GM12878 (cell line): Measurements from ENCODE around the gene INSC. TPM values are rescaled to one million over a fixed set of nuclear protein-coding genes. Genes with fewer than 3 reads are reported as not detected.

Experiments
- ATAC-seq: fragments of 200-7000 bp; cut with Tn5 transposase; 3 replicates; pipeline ENCODE4 v1.9.1; 2020; ENCODE audit warnings: mild to moderate bottlenecking, moderate library complexity
- BruUV-seq: library from RNA; stranded (reverse); fragments of 400-500 nt; replicated peaks from 2 replicates; lab custom pipeline; 2021; lab: Mats Ljungman, UMichigan
- CTCF ChIA-PET: fragments of 300-600 bp; sonication (Branson Sonifier 250); formaldehyde crosslinking; extraction: SDS; loops from one replicate; lab custom pipeline; 2021; ENCODE audit warnings: inconsistent platforms; lab: Yijun Ruan, JAX
- POLR2A ChIA-PET: fragments of 350-600 bp; formaldehyde crosslinking; extraction: SDS; loops from one replicate; lab custom pipeline; 2021; ENCODE audit warnings: inconsistent platforms; lab: Charles Lee
- RAD21 ChIA-PET: fragments of 300-600 bp; sonication (Branson Sonifier 250); formaldehyde crosslinking; loops from one replicate; lab custom pipeline; 2023; ENCODE audit warnings: antibody characterized with exemption; ENCODE audit not compliant: unreplicated experiment; lab: Charles Lee
- SMC1A ChIA-PET: fragments of 300-600 bp; sonication (Branson Sonifier 250); formaldehyde crosslinking; loops from one replicate; lab custom pipeline; 2023; ENCODE audit not compliant: unreplicated experiment, uncharacterized antibody; lab: Charles Lee
- DNase-seq: peaks from one replicate; pipeline ENCODE4 v3.0.0-alpha.2; 2011; ENCODE audit warnings: low read depth, low spot score
- FAIRE-seq: peaks from 3 replicates; lab custom pipeline; 2011; peaks lifted over from hg19 to GRCh38; lab: Jason Lieb, UNC
- H2AFZ ChIP-seq: 2 replicates; pipeline ENCODE4 v1.6.0; 2011; ENCODE audit warnings: low read depth, low read length, control low read depth; ENCODE audit not compliant: control insufficient read depth
- H3K27ac ChIP-seq: 2 replicates; pipeline ENCODE4 v1.5.1; 2011; ENCODE audit warnings: control low read depth; ENCODE audit not compliant: control insufficient read depth, insufficient read depth
- H3K27me3 ChIP-seq, 2 experiments: replicated peaks in 1 of 2; 2 replicates each; pipeline versions ENCODE4 v1.6.0 to v1.6.1; 2011; ENCODE audit warnings: low read length in 1 of 2; ENCODE audit not compliant: control insufficient read depth in 2 of 2, insufficient read depth in 2 of 2
- H3K36me3 ChIP-seq, 2 experiments: 2 replicates each; pipeline ENCODE4 v1.5.1; 2011; ENCODE audit warnings: low read length in 1 of 2; ENCODE audit not compliant: control insufficient read depth in 2 of 2, insufficient read depth in 2 of 2
- H3K4me1 ChIP-seq: 2 replicates; pipeline ENCODE4 v1.6.1; 2011; ENCODE audit warnings: mild to moderate bottlenecking, low read length, moderate library complexity, mixed read lengths; ENCODE audit not compliant: control insufficient read depth, insufficient read depth
- H3K4me2 ChIP-seq: 2 replicates; pipeline ENCODE4 v1.6.0; 2011; ENCODE audit warnings: control low read depth; ENCODE audit not compliant: control insufficient read depth, insufficient read depth
- H3K4me3 ChIP-seq: fragments of 200-600 bp; sonication (generic); 2 replicates; pipeline ENCODE4 v1.5.1; 2016
- H3K79me2 ChIP-seq: 2 replicates; pipeline ENCODE4 v1.6.0; 2011; ENCODE audit warnings: low read length; ENCODE audit not compliant: control insufficient read depth, insufficient read depth
- H3K9ac ChIP-seq: 2 replicates; pipeline ENCODE4 v1.8.0; 2011; ENCODE audit warnings: low read length, control low read depth, mixed read lengths; ENCODE audit not compliant: control insufficient read depth, insufficient read depth
- H3K9me3 ChIP-seq: replicated peaks from 3 replicates; pipeline ENCODE4 v1.5.1; 2011; ENCODE audit warnings: mild to moderate bottlenecking, low read length; ENCODE audit not compliant: control insufficient read depth, insufficient read depth
- H4K20me1 ChIP-seq: 2 replicates; pipeline ENCODE4 v1.6.0; 2011; ENCODE audit not compliant: control insufficient read depth, insufficient read depth
- BMI1 ChIP-seq: fragments of 450-650 bp; IDR thresholded peaks from 2 replicates; pipeline ENCODE4 v1.6.1; 2016; ENCODE audit warnings: mild to moderate bottlenecking, moderate library complexity, borderline replicate concordance
- CHD4 ChIP-seq: fragments of 200-600 bp; sonication (generic); IDR thresholded peaks from 2 replicates; pipeline ENCODE4 v1.6.1; 2016; ENCODE audit warnings: mild to moderate bottlenecking
- ETV6 ChIP-seq, 2 experiments: fragments of 450-650 bp in 1 of 2; IDR thresholded peaks in 1 of 2; conservative IDR thresholded peaks in 1 of 2; 2 replicates each; pipeline ENCODE4 v1.6.1; 2014; ENCODE audit warnings: antibody characterized with exemption in 1 of 2, borderline replicate concordance in 1 of 2, low read depth in 1 of 2, mild to moderate bottlenecking in 1 of 2, moderate library complexity in 1 of 2
- FOXM1 ChIP-seq: IDR thresholded peaks from 2 replicates; pipeline ENCODE4 v1.6.1; 2012; ENCODE audit warnings: low read depth, mild to moderate bottlenecking, inconsistent platforms, low read length, moderate library complexity
- IKZF1 ChIP-seq: fragments of 450-650 bp; conservative IDR thresholded peaks from 2 replicates; pipeline ENCODE4 v1.6.1; 2017; ENCODE audit warnings: antibody characterized with exemption, mild to moderate bottlenecking
- NFIC ChIP-seq: IDR thresholded peaks from 2 replicates; pipeline ENCODE4 v1.6.1; 2012; ENCODE audit warnings: low read depth, mild to moderate bottlenecking, inconsistent platforms, low read length, moderate library complexity
- PAX8 ChIP-seq: fragments of 450-650 bp; IDR thresholded peaks from 2 replicates; pipeline ENCODE4 v1.6.1; 2017; ENCODE audit warnings: mild to moderate bottlenecking, moderate library complexity
- POLR2A ChIP-seq: IDR thresholded peaks from 2 replicates; pipeline ENCODE4 v1.6.1; 2011; ENCODE audit warnings: low read depth, mild to moderate bottlenecking, low read length
- SUPT20H ChIP-seq: IDR thresholded peaks from 2 replicates; pipeline ENCODE4 v1.6.1; 2011; ENCODE audit warnings: low read depth, mild to moderate bottlenecking, low read length, moderate library complexity, borderline replicate concordance; ENCODE audit not compliant: control insufficient read depth
- SUZ12 ChIP-seq: fragments of 200-600 bp; sonication (generic); IDR thresholded peaks from one replicate; pipeline ENCODE4 v1.6.1; 2018; ENCODE audit warnings: antibody characterized with exemption, mild to moderate bottlenecking; ENCODE audit not compliant: unreplicated experiment
- YBX1 ChIP-seq: fragments of 450-650 bp; IDR thresholded peaks from 2 replicates; pipeline ENCODE4 v1.6.1; 2016; ENCODE audit warnings: antibody characterized with exemption
- WGBS: methylation state at CpG from one replicate; pipeline ENCODE4 v1.1.6; 2016; ENCODE audit warnings: low lambda C conversion rate; ENCODE audit not compliant: insufficient replicate concordance, insufficient coverage; ENCODE audit errors: missing lambda C conversion rate; 5-methylcytosine and 5-hydroxymethylcytosine counted together
- in situ Hi-C: fragments of 300-500 bp; cut with MboI; formaldehyde crosslinking; loops from 9 replicates; pipeline ENCODE4 v1.14.3; 2018; ENCODE audit warnings: mixed read lengths
- intact Hi-C: fragments of 100-400 bp; cut with micrococcal nuclease; formaldehyde crosslinking; loops from one replicate; pipeline ENCODE4 v1.14.2; 2022; ENCODE audit not compliant: unreplicated experiment
- polyA plus RNA-seq, 11 experiments: library from polyadenylated mRNA; depleted of rRNA in 4 of 11; unstranded in 6 of 11; stranded (reverse) in 5 of 11; fragments of >200 nt; fragmentation: Nextera tagmentation in 4 of 11; fragmentation: Illumina TruSeq in 1 of 11; extraction: Ambion mirVana in 4 of 11; extraction: Trizol in 1 of 11; gene quantifications; 1 replicate in 1 of 11; 2 replicates in 10 of 11; pipeline versions ENCODE4 v1.2.1 to v1.2.3, GENCODE V29; 2011 to 2016; ENCODE audit warnings: inconsistent platforms in 2 of 11, missing spikeins in 2 of 11, low read depth in 1 of 11
- total RNA-seq, 4 experiments: library from RNA; depleted of rRNA in 3 of 4; stranded (reverse); fragments of >200 nt in 3 of 4; fragmentation: Illumina TruSeq in 1 of 4; extraction: Trizol in 1 of 4; gene quantifications; 2 replicates each; pipeline versions ENCODE4 v1.2.1 to v1.2.3, GENCODE V29; 2013 to 2021
- TF ChIP-seq, protein P1 (sequence below): fragments of 450-650 bp; IDR thresholded peaks from 2 replicates; pipeline ENCODE4 v1.6.1; 2017; ENCODE audit warnings: borderline replicate concordance
- TF ChIP-seq, protein P2 (sequence below): fragments of 450-650 bp; IDR thresholded peaks from 2 replicates; pipeline ENCODE4 v1.6.1; 2016; ENCODE audit warnings: mild to moderate bottlenecking

Gene INSC
- total and polyA plus RNA-seq, 10 of the 15 experiments (the other 5 are each of a cell fraction or from before 2014, with no cell fraction given) = 0.13 to 0.33 TPM; not detected in 8

DNA sequence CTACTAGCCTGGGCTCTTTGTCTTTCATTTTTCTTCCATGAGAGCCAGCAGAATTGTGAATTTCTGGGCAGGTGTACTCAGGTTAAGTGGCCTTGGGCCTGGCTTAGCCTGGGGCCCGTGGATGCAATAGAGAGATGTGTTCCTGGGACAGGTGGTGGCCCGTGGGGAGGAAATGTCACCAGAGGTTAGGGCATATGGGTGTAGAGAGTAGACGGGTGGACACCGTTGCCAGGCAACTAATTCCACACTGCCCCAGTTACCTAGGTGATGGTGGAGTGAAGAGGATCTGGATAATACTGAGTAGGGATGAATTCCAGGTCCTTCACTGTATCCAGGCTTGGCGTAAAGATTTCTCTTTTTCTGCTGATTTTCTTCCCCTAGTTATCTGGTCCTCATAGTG, 175.0 kb downstream of the INSC start:
- POLR2A ChIA-PET = no interaction called here
- TF ChIP-seq, protein P1, sequence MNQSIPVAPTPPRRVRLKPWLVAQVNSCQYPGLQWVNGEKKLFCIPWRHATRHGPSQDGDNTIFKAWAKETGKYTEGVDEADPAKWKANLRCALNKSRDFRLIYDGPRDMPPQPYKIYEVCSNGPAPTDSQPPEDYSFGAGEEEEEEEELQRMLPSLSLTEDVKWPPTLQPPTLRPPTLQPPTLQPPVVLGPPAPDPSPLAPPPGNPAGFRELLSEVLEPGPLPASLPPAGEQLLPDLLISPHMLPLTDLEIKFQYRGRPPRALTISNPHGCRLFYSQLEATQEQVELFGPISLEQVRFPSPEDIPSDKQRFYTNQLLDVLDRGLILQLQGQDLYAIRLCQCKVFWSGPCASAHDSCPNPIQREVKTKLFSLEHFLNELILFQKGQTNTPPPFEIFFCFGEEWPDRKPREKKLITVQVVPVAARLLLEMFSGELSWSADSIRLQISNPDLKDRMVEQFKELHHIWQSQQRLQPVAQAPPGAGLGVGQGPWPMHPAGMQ = no peak
- TF ChIP-seq BMI1 (no peak), CHD4 (no peak), IKZF1 (no peak), PAX8 (no peak), SUPT20H (no peak), POLR2A (no peak), ETV6 (conservative IDR thresholded peaks at IDR 0.05 in 1 of 2, IDR thresholded peaks at IDR 0.05 in 1 of 2; ENCODE audit: borderline replicate concordance in 1 of 2, low read depth in 1 of 2) (no peak), YBX1 (no peak), SUZ12 (no peak), FOXM1 (no peak), NFIC (no peak)
- TF ChIP-seq, protein P2, sequence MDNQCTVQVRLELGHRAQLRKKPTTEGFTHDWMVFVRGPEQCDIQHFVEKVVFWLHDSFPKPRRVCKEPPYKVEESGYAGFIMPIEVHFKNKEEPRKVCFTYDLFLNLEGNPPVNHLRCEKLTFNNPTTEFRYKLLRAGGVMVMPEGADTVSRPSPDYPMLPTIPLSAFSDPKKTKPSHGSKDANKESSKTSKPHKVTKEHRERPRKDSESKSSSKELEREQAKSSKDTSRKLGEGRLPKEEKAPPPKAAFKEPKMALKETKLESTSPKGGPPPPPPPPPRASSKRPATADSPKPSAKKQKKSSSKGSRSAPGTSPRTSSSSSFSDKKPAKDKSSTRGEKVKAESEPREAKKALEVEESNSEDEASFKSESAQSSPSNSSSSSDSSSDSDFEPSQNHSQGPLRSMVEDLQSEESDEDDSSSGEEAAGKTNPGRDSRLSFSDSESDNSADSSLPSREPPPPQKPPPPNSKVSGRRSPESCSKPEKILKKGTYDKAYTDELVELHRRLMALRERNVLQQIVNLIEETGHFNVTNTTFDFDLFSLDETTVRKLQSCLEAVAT = no peak
- TF ChIP-seq, all 136 proteins: peak for 0
- 3% methylated on average over 4 of the region's 5 CpGs for WGBS

More for the DNA sequence above, 175.0 kb downstream of the INSC start:
- no peak overlapping the region for H3K27ac ChIP-seq
- ChIA-PET RAD21 (no interaction called here), SMC1A (no interaction called here), CTCF (no interaction called here)
- in situ Hi-C loops = no loop called here
- ATAC-seq = no peak
- no TSS peak for BruUV-seq
- H3K4me1 ChIP-seq = no peaks in the 10 kb centered on the region
- no peak overlapping the region for H2AFZ ChIP-seq
- no peak overlapping the region for H3K4me2 ChIP-seq
- no peak overlapping the region for H3K4me3 ChIP-seq
- FAIRE-seq = no peak
- no peaks in the 10 kb centered on the region for H3K79me2 ChIP-seq
- DNase-seq = no peak
- no peaks in the 10 kb centered on the region for H4K20me1 ChIP-seq
- no peak overlapping the region for H3K9ac ChIP-seq
- H3K27me3 ChIP-seq = no peaks in the 10 kb centered on the region
- no peaks in the 10 kb centered on the region for H3K9me3 ChIP-seq
- intact Hi-C loops = no loop called here
- H3K36me3 ChIP-seq = no peaks in the 10 kb centered on the region
